Measurements from ENCODE around the gene CDK14.
A peak's percentile ranks its signal among the peaks of the same experiment; 100 is the strongest.

The CDK14 gene

DNA sequence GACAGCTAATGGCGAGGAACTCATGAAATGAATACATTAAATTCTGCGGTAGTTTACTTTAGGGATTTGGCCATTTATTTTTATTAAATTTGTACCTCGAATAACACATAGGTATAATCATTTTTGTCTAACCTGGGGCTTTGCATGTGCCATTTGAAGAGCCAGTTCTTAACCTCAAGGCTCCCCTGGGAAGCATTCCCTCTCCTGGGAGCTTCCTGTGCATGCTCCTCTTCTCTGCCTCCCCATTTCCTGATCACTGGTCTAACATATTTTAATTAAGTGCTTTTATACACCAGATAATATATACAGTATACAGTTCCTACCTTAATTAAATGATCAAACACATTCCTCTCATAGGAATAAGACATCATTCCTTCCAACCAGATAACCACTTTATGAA lies 484.2 kb downstream of the CDK14 start:
- no peak for DNase-seq

DNA sequence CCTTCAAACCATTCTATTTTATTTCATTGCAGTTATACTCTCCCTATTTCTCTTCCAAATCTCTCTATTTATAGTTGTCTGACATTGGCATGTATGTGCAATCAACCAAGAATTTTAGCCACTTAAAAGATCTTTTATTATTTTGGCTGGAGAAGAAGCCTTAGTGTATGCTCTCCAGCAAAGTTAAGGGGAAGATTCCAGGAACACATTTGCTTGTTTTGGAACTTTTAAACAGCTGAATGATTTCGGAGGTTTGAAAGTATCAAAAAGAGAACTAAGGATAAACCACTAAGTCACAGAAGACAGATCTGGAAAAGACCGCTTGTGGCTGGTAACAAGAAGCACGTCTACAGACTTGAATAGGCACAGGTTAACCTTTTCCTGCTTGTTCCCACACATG lies 485.9 kb downstream of the CDK14 start:
- DNase-seq = no peak

DNA sequence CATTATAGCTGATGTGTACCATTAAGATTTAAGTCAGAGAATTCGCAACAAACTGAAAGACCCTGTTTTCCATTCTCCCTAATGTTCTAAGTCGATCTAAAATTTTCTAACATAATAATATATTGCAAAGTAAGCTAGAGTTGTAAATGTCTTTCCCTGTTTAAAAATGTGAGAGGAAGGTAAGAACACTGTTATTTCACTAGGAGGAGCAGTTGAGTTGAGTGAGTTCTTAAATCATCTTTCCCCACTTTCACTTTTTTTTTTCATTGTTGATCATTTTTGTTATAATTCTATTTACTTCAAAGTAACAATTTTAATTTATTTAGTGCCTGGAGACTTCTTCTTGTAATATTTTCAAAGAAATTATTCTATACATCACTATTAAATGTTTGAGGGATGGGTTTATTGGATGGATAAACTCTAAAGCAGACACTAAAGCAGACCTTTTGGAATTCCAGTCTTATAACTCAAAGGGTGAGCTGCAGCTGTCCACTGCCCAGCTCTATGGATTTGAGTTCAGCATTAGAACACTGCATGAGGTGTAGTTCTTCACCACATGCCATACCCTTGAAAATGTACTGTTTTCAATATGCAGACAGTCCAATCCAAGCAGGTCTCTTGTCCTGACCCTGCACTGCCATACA lies 486.9 kb downstream of the CDK14 start:
- peak; percentile 26 to 29 for DNase-seq

DNA sequence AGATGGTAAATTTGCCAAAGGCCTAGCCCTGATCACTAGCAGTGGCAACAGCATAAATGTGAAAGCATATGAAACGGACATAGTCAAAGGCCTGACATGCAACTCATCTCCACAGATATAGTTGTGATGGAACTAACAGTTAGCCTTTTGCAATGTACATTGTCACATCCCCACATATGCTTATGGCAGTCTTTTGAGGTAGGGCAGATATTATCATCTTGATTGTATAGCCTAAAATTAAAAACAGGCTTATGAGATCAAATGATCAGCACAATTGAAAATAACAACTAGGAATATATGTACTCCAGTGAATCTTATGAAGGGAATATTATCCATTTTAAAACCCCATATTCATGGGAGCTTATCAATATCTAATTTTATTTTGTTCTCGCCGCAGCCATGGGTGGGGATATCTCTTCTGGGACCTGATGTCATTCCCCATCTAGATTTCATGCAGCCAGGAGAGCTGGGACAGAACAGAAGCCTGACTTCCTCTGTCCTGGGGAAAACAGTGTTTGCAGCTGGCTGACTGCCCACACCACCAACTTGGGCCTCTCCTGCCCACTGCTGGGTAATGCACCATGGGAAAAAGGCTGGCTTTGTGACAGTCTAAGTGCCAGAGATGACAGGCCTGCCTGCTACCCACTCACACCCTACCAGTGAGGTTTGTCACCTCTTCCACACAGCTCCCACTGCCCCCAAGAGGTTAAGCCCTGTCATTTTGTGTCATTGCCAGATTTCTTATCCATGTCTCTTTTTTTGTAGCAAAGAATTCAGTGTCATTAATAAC lies 487.9 kb downstream of the CDK14 start:
- DNase-seq = peak; percentile 30 to 57

DNA sequence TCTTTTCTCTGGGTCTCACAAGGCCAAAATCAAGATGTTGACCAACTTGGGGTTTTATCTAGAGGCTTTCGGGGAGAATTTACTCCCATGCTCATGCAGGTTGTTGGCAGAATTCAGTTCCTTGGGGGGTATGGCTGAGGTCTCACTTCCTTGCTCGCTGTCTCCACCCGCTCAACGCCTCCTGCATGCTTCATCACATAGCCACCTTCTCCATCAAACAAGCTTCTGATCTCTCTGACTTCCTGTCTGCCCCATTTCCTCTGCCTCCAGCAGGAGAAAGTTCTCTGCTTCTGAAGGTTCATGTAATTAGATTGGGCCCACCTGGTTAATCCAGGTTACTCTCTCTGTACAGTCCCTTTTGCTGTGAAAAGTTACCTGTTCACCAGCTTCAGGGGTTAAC lies 489.1 kb downstream of the CDK14 start:
- no peak for DNase-seq

DNA sequence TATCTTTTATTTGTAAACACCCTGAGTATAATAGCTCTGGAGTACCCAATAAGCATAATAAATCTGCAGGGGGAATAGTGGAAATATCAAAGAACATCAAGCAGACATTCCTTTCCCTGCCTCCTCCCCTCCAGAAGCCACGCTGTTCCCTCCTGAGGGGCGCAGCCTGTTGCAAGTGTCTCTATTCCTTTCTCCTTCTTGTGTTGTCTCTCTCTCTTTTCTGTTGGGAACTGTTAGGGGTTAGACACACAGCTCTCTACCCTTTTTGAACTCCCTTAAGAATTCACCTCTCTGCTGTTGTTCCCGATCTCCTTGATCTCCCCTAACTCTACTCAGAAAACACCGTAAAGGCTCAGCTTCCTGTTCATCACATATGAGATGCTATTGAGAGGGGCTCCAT lies 490.1 kb downstream of the CDK14 start:
- no peak for DNase-seq

DNA sequence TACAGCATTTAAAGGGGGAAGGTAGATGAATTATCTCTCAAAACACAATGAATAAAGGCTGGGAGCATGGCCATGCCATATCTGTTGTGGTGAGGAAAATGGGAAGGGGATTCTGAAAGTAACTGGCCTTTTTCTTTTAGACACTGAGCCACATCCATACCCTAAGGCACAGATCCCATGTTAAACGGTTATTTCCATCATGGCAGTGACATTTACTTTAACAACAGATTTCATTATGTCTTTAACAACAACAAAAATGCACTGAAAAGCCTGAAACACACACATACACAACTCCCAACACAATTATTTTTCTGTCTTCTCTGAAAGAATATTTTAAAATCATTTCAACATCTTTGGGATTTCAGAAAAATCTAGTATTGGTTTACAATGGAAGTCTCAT lies 492.0 kb downstream of the CDK14 start:
- no peak for DNase-seq

DNA sequence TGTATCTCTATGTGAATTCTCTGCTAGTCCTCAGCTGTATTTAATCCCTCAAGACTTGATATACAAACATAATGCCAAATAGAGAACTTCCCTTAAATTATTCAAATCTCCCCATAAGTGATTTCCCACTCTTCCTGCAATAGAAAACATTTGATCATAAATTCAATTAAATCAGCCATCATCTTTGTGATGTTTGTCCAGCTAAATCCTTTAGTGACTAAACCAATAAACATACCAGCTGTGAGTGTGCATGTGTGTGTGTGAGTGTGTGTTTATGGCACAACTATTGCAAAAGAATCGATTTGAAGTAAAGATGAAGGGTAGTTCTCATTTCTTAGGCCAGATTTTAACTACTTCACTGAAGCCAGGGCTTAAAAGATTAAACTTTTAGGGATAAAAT lies 492.6 kb downstream of the CDK14 start:
- DNase-seq = no peak

DNA sequence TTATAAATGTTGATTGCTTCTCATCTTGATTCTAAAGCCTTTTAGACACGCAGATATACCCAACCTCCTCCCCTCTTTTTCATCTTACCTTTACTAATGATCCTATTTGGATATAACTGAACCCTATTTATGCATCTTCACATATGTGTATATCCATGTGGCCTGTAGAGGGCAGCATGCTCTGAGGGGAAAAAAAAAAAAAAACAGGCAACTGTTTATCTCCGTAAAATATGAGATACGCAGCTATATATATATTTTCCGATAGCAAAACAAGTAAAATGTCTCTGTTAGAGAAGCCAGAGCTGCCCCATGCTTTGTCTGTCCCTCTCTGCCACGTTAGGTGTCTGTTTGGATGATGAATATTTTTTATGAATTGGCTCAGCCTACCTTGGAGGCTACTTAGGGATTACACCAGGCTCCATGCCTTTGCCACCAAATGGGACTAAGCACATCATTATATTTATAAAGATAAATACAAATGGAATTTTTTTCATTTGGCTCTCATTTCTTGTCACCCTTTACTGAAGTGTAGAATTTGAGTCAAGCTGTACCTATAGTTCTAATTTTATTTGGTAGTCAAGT lies 493.4 kb downstream of the CDK14 start:
- peak; percentile 48 to 63 for DNase-seq

DNA sequence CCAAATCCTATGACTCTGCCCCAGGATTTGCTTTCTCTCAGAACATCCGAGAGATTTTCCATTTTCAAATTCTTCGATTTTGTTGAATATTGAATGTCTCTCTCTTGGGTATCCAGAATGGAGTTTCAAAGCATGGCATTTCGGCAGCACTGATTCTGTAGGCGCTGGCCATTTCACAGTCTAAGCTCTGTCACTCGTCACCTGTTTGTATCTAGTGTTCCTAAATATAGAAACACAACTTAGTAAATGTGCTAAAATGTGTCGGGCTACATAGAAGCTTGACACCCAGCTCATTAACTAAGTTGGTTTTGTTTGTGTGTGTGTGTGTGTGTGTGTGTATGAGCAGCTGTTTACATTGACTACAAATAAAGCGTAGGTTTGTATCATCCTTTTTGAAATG lies 494.6 kb downstream of the CDK14 start:
- no peak for DNase-seq

DNA sequence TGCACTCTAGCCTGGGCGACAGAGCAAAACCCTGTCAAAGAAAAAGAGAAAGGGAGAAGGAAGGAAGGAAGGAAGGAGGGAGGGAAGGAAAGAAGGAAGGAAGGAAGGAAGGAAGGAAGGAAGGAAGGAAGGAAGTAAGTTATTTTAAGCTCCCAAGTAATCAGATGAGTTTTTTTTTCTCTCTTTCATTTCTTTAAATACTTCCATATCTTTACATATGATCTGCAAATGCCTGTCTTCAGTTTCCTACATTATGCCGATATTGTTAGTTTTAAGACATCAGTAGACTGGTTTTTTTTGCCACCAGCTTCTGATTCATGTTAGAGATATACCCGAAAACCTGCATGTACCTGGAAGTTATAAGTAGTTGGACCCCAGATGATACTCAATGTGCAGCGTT lies 495.5 kb downstream of the CDK14 start:
- DNase-seq = no peak

DNA sequence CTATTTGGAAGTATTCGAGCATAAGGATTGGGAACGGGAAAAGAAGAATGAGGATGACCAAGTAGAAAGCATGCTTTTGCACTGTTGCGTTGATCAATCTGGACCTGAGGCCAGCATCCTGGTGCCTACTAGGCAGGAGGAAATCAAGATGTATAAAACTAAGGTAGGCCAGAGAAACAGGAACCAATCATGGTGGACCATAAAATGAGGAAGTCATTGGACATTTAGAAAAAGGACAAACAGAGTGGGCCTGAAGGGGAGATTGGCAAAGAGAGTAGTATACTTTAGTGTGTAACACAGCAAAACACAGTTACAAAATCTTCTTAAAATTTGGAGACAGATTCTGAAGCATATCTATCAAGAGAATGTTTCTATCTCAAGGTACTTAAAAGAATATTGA lies 497.1 kb downstream of the CDK14 start:
- DNase-seq = no peak

DNA sequence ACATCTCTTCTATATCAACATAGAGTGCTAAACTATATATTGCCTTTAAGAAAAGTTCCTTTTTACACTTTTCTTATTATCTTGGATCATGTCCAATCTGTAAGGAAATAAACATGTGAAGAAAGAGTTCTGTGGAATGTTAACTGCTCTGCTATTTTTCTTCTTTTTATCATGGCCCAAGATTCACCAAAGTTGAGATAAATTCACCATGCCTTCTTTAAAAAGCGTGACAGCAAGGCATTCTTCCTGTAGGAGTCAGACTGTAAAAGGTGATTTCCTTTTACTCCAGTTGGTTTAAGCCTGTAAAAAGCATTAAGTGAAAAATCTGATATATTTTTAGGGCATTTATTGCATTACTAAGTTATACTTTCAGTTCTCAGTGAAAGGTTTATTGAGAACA lies 502.4 kb downstream of the CDK14 start:
- DNase-seq = no peak

DNA sequence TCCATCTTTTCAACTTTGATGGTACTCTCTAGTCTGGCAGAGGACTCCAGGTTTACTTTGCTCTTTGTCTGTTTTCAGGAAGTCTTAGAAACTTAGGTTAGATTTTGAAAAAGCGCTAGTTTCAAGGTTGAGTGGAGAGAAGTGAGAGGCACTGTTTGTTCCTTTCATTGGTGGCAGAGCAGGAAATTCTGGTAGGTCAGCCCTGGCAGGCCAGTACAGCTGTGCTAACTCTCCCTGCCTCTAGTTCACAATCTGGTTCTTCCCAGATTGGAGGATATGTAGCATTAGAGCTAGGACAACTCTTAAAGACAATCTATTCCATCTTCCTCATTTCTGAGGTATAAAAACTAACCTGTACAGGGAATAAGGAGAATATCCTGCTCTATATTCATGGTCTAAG lies 507.2 kb downstream of the CDK14 start:
- no peak for DNase-seq

DNA sequence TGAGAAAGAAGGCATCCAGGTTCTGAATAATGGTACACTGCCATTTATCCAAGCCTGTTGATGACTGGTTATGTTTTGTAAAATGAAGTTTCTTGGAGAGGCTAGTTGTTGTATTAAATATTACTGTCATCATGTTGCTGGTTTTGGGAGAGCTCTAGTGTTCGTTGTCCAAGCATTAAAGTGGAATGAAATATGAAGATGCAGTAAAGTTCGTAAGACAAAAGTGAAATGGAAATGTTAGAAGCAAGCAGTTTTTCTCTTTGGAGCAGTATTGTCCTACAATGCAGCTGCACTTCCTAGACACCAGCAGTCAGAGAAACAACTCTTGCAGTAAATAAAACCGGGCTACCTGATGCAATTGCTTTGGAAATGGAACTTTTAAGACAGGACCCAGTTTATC lies 511.3 kb downstream of the CDK14 start:
- DNase-seq = no peak

DNA sequence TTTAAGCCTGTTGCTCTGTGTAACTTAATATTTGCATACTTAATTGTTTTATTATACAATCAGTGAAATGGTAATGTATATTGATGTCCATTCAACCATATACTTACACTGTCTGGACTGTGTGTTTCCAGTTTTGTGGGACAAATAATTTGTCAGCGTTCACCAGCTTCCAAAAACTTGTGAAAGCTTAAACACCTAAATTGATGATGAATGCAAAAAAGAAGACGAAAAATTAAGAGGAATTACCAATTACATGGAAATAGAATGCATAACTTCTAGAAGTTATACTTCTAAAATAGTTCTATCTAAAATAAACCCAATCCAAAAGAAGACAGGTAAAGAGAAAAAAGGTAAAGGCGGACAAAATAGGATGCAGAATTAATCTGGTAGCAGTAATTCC lies 513.1 kb downstream of the CDK14 start:
- no peak for DNase-seq

DNA sequence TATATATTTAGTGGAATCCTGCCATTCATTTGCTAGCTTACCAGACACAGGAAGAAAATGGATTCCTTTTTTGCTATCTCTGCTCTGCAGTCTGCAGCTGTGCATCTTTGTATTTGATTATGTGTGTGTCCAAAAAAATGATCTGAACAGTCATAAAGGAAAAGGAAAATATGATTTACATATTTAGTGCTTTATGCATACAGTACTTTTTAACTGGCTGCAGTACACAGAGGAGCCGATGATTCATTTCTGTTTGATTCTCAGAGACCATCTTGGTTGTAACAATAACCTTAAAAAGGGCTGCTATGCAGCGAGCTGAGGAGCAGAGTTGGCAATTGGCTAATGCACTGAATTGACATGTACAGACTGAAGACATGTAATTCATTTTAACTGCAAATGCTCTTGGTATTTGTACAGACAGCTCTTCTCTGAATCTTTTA lies 516.8 kb downstream of the CDK14 start:
- DNase-seq = no peak

DNA sequence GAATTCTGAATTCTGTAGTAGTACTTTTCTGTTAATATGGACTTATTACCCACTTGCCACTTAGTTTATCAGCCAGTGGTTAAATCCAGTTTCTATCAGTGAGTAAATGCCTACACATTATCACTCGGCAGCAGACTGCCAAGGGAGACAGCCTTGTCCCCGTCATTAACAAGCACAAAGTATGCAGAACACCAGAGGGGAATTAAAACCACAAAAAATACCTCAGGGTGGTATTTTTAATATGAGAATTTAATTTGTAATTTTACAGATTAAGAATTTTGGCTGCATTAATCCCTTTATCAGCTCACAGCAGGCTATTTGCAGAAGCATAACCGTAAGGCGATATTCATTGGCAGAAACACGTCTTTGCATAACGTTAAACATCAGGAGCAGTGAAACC lies 518.1 kb downstream of the CDK14 start:
- no peak for DNase-seq

DNA sequence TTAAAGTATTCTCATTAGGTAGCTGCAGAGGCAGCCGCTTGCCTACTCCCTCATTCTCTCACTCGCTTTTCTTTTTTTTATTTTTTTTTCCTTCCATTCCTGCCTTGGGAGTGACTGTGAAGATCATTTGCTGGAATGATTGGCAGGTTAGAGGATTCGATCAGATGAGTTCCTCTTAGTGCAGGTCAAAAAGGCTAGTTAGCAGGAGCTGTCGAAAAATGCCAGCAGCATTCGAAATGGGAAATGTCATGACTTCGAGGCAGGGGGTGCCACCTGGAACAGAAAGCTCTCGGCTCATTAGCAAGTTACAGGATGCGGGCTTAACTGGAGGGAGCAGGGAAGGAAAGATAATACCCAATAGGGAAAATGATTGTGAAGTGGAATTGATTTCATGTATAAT lies 530.6 kb downstream of the CDK14 start:
- no peak for DNase-seq

DNA sequence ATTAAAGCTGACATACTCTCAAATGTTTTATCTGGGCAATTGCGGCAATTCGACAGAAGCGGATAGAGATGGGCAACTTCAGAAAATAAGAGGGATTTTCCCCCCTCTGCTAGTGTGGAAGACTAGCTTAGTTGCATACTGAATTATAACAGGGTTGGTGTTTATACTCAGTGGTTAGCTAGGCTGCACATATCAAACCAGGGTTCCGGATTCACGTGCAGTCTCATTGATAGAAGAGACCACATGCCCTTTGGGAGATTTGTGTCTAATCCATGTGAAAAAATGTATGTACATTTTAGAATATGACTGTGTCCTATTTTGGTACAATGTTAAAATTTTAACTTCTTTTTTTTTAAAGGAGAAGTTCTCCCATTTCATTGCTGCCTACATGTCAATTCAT lies 531.2 kb downstream of the CDK14 start:
- no peak for DNase-seq

DNA sequence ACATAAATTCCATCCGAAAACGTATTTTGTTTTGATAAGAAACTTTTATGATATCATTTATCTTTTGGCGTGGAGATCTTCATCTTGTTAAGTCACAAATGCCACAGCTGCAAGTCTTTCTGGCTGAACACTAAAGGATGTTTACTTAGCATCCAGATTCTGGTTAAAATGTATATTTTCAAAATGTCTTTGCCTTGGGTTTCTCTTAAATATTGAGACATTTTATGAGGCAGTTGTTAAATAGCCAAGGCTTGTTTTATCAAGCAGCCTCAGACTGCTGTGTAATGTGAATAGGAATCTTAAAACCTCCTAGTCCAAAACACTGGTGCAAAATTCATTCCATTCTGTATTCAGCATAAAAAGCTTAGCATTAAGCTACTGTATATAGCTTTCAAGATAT lies 531.8 kb downstream of the CDK14 start:
- no peak for DNase-seq

DNA sequence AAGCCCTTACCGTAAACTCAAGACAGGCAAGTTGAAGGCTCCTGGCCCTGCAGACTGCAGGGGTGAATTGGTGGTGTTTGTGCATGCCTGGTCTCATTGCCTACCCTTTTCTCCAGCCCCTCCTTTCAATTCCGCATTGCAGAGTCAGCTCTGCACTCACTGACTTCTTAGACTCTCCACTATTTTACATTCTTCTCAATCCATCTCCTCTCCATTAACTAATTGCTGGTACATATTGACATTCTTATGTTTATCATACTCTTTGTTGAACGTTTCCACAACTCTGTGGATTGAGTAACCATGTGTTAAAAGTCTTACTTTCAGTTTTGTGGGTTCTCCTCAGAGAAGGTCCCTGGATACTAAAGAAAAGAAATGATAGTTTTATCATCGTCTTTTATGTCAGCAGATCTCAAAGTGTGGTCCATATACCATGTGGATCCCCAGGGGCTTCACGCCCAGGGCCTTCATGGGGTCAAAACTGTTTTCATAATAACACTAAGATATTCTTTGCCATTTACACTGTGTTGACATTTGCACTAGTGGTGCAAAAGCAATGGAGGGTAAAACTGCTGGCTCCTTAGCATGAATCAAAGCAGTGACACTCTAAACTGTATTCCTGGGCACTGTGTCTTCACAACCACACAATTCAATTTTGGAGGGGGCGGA lies 532.7 kb downstream of the CDK14 start:
- DNase-seq = no peak

DNA sequence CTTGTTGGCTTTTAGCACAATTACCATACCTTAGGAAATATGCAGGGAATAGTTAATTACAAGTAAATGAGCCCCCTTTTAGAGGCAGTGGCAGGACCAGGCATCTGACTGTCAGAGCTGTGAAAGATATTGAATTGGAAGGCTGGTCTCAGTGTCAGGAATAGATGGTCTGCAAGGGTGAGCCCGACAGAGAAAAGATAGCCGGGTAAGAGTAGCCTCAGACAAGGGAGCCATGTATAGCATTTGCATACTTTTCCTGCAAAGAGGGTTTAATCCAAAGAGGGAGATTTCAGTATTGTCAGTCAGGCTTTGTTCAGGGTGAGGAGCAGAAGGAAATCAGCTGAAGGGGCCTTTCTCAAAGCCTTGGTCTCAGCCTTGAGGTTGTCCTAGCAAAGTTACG lies 539.2 kb downstream of the CDK14 start:
- DNase-seq = no peak

Measured in NCI-H2081 (cell line).